VCaP (cell line): ENCODE data around the gene RASGEF1C.

Experiments
- H3K27ac ChIP-seq: fragments of 450-650 bp; 2 replicates; pipeline ENCODE4 v1.5.1; 2017
- CTCF ChIP-seq: fragments of 450-650 bp; conservative IDR thresholded peaks from 2 replicates; pipeline ENCODE4 v1.5.1; 2017; ENCODE audit warnings: mild to moderate bottlenecking, moderate library complexity

The RASGEF1C gene

DNA sequence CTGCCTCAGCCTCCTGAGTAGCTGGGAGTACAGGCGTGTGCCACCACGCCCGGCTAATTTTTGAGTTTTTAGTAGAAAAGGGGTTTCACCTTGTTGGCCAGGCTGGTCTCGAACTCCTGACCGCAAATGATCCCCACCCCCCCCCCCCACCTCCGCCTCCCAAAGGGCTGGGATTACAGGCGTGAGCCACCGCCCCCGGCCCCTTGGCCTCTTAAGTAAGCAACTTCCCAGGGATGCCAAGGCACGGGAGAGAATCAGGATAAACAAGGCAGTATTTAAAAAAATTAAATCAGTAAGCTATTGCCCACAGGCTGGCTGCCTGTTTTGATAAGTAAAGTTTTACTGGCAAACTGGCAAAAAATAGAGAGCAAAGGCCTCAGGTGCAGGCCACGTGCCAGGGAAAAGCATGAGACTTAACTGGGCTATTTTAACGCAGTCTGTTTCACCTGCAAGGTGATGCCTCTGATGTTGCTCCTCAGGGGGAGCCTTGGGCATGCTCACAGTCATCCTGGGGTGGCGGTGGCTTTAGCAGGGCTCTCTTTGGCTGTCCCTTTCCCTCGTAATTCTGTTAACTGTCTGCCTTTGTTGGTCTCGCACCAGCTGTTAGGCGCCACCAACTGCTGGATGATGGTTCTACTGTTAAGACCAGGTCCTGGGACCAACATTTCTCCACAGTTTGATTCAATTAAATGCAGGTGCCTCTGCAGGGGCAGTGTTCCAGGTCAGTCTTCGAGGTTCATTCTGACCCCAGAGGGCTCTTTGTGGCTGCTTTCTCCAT is 118.1 kb downstream of the RASGEF1C start:
- H3K27ac ChIP-seq: peak overlapping the region; percentile 69

DNA sequence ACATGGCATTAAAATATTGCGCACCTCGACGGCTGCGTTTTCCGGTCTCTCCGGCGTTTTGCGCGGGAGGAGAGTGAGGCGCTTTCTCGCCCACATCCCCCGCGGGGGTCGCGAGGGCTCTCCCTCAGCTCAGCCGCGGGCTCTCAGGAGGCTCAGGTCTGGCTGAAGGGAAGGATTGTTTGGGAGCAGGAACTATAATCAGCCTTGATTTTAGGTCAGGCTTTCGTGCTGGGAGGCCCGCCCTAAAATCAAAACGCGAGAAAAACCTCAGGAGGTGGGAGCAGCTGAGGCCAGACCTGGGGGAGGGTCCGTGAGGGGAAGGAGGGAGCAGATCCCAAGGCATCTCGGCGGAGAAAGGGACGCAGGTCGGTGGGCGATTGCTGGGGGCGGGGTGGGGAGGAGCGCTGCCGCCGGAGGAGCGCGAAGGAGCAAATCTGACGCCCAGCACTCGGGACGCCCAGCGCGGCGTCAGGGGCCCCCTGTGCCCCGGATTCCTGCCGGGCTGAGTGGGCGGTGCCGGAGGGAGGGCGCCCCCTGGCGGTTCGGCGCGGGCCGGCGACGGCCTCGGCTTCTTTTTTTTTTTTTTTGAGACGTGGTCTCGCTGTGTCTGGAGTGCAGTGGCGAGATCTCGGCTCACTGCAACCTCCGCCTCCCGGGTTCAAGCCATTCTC is 118.8 kb downstream of the RASGEF1C start:
- H3K27ac ChIP-seq: peak overlapping the region; percentile 69
- TF ChIP-seq CTCF: peak; percentile 100

More for the DNA sequence above, 118.1 kb downstream of the RASGEF1C start:
- peak; percentile 69 for TF ChIP-seq CTCF

DNA sequence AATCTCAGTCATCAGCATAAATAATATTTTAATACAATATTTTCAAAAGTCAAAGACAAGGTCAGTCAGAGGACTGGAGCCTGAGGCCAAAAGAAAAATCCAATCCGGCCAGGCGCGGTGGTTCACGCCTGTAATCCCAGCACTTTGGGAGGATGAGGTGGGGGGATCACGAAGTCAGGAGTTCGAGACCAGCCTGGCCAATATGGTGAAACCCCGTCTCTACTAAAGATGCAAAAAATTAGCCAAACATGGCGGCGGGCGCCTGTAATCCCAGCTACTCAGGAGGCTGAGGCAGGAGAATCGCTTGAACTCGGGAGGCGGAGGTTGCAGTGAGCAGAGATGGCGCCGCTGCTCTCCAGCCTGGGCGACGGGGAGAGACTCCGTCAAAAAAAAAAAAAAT is 119.4 kb downstream of the RASGEF1C start:
- H3K27ac ChIP-seq: peak overlapping the region; percentile 69

DNA sequence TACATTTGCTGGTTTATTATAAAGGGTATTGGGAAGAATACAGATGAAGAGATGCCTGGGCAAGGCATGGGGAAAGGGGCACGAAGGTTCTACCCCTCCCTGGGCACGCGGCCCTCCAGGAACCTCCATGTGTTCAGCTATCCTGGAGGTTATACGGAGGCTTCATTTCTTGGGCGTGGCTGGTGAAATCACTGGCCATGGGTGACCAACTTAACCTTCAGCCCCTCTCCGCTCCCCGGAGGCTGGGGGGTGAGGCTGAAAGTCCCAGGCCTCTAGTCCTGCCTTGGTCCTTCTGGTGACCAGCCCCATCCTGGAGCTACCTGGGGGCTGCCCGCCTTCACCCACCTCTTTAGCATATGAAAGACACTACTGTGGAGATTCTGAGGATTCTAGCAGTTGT is 120.5 kb downstream of the RASGEF1C start:
- TF ChIP-seq CTCF: no peak
- no peak overlapping the region for H3K27ac ChIP-seq

DNA sequence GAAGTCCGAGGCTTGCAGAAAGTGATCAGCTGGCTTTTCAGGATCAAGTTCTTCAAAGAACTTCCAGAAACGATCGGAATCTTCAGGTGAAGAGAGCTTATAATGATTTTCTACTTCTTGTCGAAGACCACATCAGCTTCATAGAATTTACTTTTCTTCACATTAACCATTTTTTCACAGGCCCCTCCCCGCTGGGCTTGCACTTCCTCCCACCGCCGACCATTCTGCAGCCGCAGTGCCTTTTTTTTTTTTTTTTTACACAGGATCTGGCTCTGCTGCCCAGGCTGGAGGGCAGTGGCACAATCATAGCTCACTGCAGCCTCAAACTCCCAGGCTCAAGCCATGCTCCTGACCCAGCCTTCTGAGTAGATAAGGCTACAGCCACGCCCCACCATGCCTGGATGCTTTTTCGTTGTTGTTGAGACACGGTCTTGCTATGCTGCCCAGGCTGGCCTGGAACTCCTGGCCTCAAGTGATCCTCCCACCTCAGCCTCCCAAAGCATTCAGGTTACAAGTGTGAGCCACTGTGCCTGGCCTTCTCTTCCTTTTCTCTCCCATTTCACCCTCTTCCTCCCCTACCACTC is 122.1 kb downstream of the RASGEF1C start:
- no peak for TF ChIP-seq CTCF
- peak overlapping the region; percentile 69 for H3K27ac ChIP-seq

GRCh38 chr5:180085837-180086236 is 123.2 kb downstream of the RASGEF1C start:
- H3K27ac ChIP-seq: peak overlapping the region; percentile 69
- TF ChIP-seq CTCF: no peak

- peak overlapping the region; percentile 69 for H3K27ac ChIP-seq
- TF ChIP-seq CTCF: no peak
These were observed 124.1 kb downstream of the RASGEF1C start for GRCh38 chr5:180084638-180085561.
